ENCODE results near the gene TF.

TF gene

GRCh38 chr3:133836497-133837158 lies 90.4 kb downstream of the TF start:
- DNase-seq (ENCODE audit: low spot score): no peak

- DNase-seq (ENCODE audit: low spot score): no peak
Measured at GRCh38 chr3:133837487-133838295, 91.5 kb downstream of the TF start.

GRCh38 chr3:133838296-133838789 lies 92.2 kb downstream of the TF start:
- DNase-seq (ENCODE audit: low spot score): no peak

- no peak for DNase-seq (ENCODE audit: low spot score)
Measured at GRCh38 chr3:133838916-133839800, 93.0 kb downstream of the TF start.

GRCh38 chr3:133840055-133840737 lies 94.0 kb downstream of the TF start:
- DNase-seq (ENCODE audit: low spot score): no peak

- DNase-seq (ENCODE audit: low spot score): no peak
Measured at GRCh38 chr3:133840767-133841166, 94.6 kb downstream of the TF start.

GRCh38 chr3:133841196-133841595 lies 95.0 kb downstream of the TF start:
- no peak for DNase-seq (ENCODE audit: low spot score)

- no peak for DNase-seq (ENCODE audit: low spot score)
Measured at GRCh38 chr3:133842158-133842557, 96.0 kb downstream of the TF start.

GRCh38 chr3:133843634-133844033 lies 97.4 kb downstream of the TF start:
- peak; percentile 59 for DNase-seq (ENCODE audit: low spot score)

GRCh38 chr3:133845127-133845526 lies 98.9 kb downstream of the TF start:
- DNase-seq (ENCODE audit: low spot score): no peak
